ENCODE measurements around the gene LTBP3.

Gene LTBP3

GRCh38 chr11:65585396-65586246 is 27.5 kb upstream of the LTBP3 start:
- no peak for DNase-seq

GRCh38 chr11:65584723-65585171 is 26.6 kb upstream of the LTBP3 start:
- no peak for DNase-seq

- no peak for DNase-seq
Observed at GRCh38 chr11:65584106-65584505, 25.9 kb upstream of the LTBP3 start.

- no peak for DNase-seq
Observed at GRCh38 chr11:65583589-65583988, 25.4 kb upstream of the LTBP3 start.

- DNase-seq, result no peak
Observed at GRCh38 chr11:65581928-65582327, 23.8 kb upstream of the LTBP3 start.

GRCh38 chr11:65580756-65581155 is 22.6 kb upstream of the LTBP3 start:
- no peak for DNase-seq

- DNase-seq, result no peak
Observed at GRCh38 chr11:65580031-65580692, 22.0 kb upstream of the LTBP3 start.

- DNase-seq, result no peak
Observed at GRCh38 chr11:65579291-65579690, 21.1 kb upstream of the LTBP3 start.

GRCh38 chr11:65578667-65579066 is 20.5 kb upstream of the LTBP3 start:
- DNase-seq, result no peak

- DNase-seq, result no peak
Observed at GRCh38 chr11:65578134-65578533, 20.0 kb upstream of the LTBP3 start.

GRCh38 chr11:65577756-65578109 is 19.6 kb upstream of the LTBP3 start:
- no peak for DNase-seq

- no peak for DNase-seq
Observed at GRCh38 chr11:65576867-65577755, 19.0 kb upstream of the LTBP3 start.

GRCh38 chr11:65576232-65576866 is 18.2 kb upstream of the LTBP3 start:
- DNase-seq, result no peak

- DNase-seq, result peak; percentile 77
Observed at GRCh38 chr11:65575568-65576231, 17.5 kb upstream of the LTBP3 start, which contains the start of gene EHBP1L1. Gene EHBP1L1, plus strand, starts transcription at chr11:65576053. Its CDS starts 250 bp downstream, at chr11:65576303.

- DNase-seq, result peak; percentile 41
Observed at GRCh38 chr11:65574811-65575567, 16.8 kb upstream of the LTBP3 start.

- peak; percentile 74 for DNase-seq
Observed at GRCh38 chr11:65574109-65574810, 16.1 kb upstream of the LTBP3 start.

- no peak for DNase-seq
Observed at GRCh38 chr11:65573391-65574079, 15.4 kb upstream of the LTBP3 start.

GRCh38 chr11:65572356-65573051 is 14.3 kb upstream of the LTBP3 start, which contains the start of gene FAM89B:
Gene FAM89B, plus strand, starts transcription at chr11:65572538. Its CDS starts 132 bp downstream, at chr11:65572670.
- peak; percentile 86 for DNase-seq

GRCh38 chr11:65571940-65572339 is 13.8 kb upstream of the LTBP3 start:
- DNase-seq, result no peak
